NCI-H524 (cell line): Measurements from ENCODE around the gene UBR7.

Experiments used
- DNase-seq, 2 experiments: peaks; one replicate each; lab custom pipeline; 2025; lab: John Stamatoyannopoulos, UW

UBR7 gene

GRCh38 chr14:93249128-93249831 is 42.2 kb downstream of the UBR7 start:
- no peak for DNase-seq

DNA sequence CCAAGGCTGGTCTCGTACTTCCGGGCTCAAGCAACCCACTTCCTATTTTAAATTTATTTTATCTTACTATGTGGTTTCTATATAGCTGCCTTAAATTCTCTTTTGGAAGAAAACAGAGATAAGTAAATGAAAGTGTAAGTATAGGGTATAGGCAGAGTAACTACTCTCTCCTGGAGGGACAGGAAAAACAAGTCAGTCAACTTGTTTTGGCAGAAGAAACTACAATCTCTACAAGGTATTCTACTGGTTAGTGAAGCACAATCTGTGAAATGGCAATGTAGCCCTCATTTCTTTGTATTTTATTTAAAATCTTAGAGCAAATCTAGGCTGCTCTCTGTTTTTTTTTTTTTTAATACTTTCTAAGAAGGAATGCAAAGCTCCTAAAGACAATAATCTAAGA is 55.4 kb downstream of the UBR7 start:
- no peak for DNase-seq

GRCh38 chr14:93263416-93263815 is 56.4 kb downstream of the UBR7 start:
- no peak for DNase-seq

- no peak for DNase-seq
These were observed 59.1 kb downstream of the UBR7 start for GRCh38 chr14:93266127-93266526.

DNA sequence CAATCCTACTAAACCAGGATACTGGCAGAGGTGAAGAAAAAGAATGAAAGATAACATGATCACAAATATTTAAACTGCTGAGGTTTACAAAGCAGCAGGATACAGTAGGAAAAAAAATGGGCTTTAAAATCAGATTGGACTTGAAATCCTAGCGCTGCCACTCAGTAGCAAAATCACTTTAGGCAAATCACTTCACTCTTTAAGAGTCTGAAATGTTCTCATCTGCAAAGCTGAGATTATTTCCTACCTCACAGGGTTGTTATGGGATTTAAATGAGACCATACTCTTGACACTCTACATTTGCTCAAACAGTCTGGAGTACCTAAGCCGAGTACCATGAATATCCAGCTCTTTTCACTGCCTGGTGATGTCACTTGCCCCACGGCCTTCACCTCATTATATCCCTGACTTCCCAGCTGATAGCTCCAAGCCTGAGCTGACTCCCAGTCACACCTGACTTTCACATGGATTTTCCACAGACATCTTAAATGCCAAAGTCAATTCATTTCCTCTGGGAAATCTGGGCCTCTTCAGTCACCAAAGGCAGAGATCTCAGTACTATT is 60.2 kb downstream of the UBR7 start:
- peak in 1 of 2 experiments; percentile 28 for DNase-seq

GRCh38 chr14:93268406-93268805 is 61.4 kb downstream of the UBR7 start:
- no peak for DNase-seq

DNA sequence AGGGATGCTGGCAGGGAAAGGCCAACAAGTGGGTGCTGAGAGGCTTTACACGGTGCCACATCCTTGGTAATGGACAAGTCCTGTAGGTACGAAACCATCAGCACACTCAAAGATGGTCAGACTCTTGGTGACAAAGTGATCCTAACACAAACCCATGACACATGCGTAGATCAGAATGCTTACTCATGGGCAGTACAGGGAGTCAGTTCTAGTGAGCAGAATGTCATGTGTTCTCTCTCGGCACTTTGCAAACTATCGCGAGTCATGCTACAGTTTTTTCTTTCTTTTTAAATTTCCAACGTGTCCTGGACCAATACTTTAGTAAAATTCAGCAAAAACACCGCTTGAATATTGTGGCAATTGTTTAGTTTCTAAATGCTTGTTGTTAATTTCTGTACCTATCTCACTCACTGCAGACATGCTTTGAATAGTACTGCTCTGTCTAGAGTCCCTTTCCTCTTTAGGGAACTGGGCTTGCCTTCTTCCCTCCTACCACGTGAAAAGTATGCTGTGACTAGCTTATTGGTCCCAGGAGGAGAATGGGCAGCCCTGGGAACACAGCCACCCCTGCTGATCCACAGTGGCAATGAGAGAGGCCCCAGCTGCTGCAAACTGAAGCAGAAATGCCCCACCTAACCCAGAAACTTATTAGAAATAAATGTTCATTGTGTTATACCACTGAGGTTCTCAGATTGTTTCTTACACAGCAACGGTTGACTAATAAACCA is 62.4 kb downstream of the UBR7 start:
- no peak for DNase-seq

GRCh38 chr14:93271111-93271510 is 64.1 kb downstream of the UBR7 start:
- no peak for DNase-seq

DNA sequence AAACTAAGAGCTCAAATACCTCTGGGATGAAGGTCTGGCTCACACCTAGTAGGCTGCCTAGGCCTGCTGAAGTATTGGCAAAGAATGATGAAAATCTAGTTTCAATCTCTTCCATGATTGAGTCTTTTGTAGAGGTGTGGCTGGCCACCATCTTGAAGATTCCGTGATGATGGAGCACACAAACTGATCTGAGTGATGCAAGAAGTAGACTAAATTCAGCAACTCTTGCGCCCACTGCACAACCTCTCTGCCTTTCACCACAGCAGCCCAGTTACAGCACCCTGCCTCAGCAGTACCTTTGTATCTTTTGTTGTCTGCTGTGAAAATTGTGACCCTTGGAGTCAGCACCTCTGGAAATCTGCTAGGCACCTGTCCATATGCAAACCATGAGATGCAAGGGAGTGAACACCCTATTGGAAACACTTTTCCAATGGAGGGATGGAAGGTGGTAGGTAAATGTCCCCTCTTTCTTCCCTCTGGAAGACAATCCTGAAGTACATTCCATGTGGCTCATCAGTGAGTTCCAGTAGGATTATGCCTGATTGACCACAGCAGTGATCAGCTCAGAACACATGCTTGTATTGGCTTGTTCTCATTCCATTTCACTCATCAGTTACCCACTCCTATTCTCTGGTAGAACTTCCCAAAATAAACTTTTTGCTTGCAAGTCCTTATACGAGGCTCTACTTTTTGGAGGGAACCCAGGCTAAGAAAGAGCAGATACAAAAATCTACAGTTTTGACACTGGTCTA is 67.2 kb downstream of the UBR7 start:
- no peak for DNase-seq

GRCh38 chr14:93276031-93276716 is 69.1 kb downstream of the UBR7 start:
- no peak for DNase-seq
